Panc1 (cell line): ENCODE measurements around the gene ARHGEF18. TPM values are rescaled to one million over a fixed set of nuclear protein-coding genes. Genes with fewer than 3 reads are reported as not detected.

Experiments used
- ATAC-seq: fragments of 200-7000 bp; cut with Tn5 transposase; 2 replicates; pipeline ENCODE4 v1.9.1; 2020; ENCODE audit warnings: mild to moderate bottlenecking, moderate library complexity
- BruUV-seq: library from RNA; stranded (reverse); fragments of 400-500 nt; replicated peaks from 2 replicates; lab custom pipeline; 2021; lab: Mats Ljungman, UMichigan
- CTCF ChIA-PET: fragments of 300-600 bp; sonication (Branson Sonifier 250); formaldehyde crosslinking; loops from one replicate; lab custom pipeline; 2022; ENCODE audit warnings: antibody characterized with exemption; lab: Charles Lee
- POLR2A ChIA-PET: fragments of 300-600 bp; sonication (Branson Sonifier 250); formaldehyde crosslinking; loops from one replicate; lab custom pipeline; 2022; ENCODE audit warnings: antibody characterized with exemption; lab: Charles Lee
- DNase-seq: peaks from one replicate; pipeline ENCODE4 v3.0.0-alpha.2; 2010; ENCODE audit warnings: low read depth, low spot score
- H3K27ac ChIP-seq: 2 replicates; pipeline ENCODE4 v1.5.1; 2011; ENCODE audit warnings: mild to moderate bottlenecking, low read length, inconsistent platforms
- H3K27me3 ChIP-seq: fragments of 200-500 bp; sonication (Bioruptor generic); 2 replicates; pipeline ENCODE4 v1.6.0; 2014; ENCODE audit warnings: low read length, inconsistent platforms; ENCODE audit not compliant: control insufficient read depth, insufficient read depth
- H3K36me3 ChIP-seq: fragments of 200-500 bp; sonication (Bioruptor generic); 2 replicates; pipeline ENCODE4 v1.5.1; 2014; ENCODE audit warnings: inconsistent platforms, mild to moderate bottlenecking, low read length, moderate library complexity; ENCODE audit not compliant: control insufficient read depth, insufficient read depth
- H3K4me1 ChIP-seq: 2 replicates; pipeline ENCODE4 v1.5.1; 2011; ENCODE audit warnings: inconsistent platforms, mild to moderate bottlenecking, low read length, moderate library complexity; ENCODE audit not compliant: control insufficient read depth, insufficient read depth
- H3K4me3 ChIP-seq, 2 experiments: 2 replicates each; pipeline ENCODE4 v1.5.1; 2011 to 2012; ENCODE audit warnings: low read depth in 2 of 2, low read length in 2 of 2, mild to moderate bottlenecking in 2 of 2, inconsistent platforms in 1 of 2, moderate library complexity in 1 of 2
- H3K9me3 ChIP-seq: fragments of 200-500 bp; sonication (Bioruptor generic); 2 replicates; pipeline ENCODE4 v1.5.1; 2014; ENCODE audit warnings: low read depth, mild to moderate bottlenecking, inconsistent platforms, low read length, moderate library complexity; ENCODE audit not compliant: control insufficient read depth, insufficient read depth
- CTCF ChIP-seq: fragments of 450-650 bp; IDR thresholded peaks from 2 replicates; pipeline ENCODE4 v1.5.1; 2017; ENCODE audit warnings: mild to moderate bottlenecking
- POLR2AphosphoS5 ChIP-seq: IDR thresholded peaks from 2 replicates; pipeline ENCODE4 v1.6.1; 2012; ENCODE audit warnings: mild to moderate bottlenecking, low read depth, low read length, moderate library complexity
- REST ChIP-seq, 2 experiments: IDR thresholded peaks; 2 replicates each; pipeline ENCODE4 v1.6.1; 2011 to 2012; ENCODE audit warnings: low read depth in 2 of 2, control low read depth in 1 of 2, low read length in 1 of 2, mild to moderate bottlenecking in 1 of 2, moderate library complexity in 1 of 2; ENCODE audit not compliant: insufficient read depth in 1 of 2
- SIN3A ChIP-seq: IDR thresholded peaks from 2 replicates; pipeline ENCODE4 v1.6.1; 2012; ENCODE audit warnings: low read depth, mild to moderate bottlenecking, low read length, moderate library complexity, borderline replicate concordance; ENCODE audit not compliant: insufficient read depth
- TCF7L2 ChIP-seq: IDR thresholded peaks from 2 replicates; pipeline ENCODE4 v1.6.1; 2011; ENCODE audit warnings: mild to moderate bottlenecking, low read depth, low read length, inconsistent platforms
- in situ Hi-C: cut with HindIII; loops from 2 replicates; pipeline ENCODE4 v1.10.0; 2016; ENCODE audit warnings: low sequenced_read_pairs, low pct_unique_long_range_greater_than_20kb
- intact Hi-C: fragments of 100-400 bp; cut with micrococcal nuclease; formaldehyde crosslinking; loops from one replicate; pipeline ENCODE4 v1.10.0; 2022; ENCODE audit not compliant: unreplicated experiment
- total RNA-seq: library from RNA; stranded (reverse); gene quantifications from one replicate; pipeline ENCODE4 v1.2.1, GENCODE V29; 2021; ENCODE audit not compliant: unreplicated experiment

Gene ARHGEF18
- total RNA-seq, 1 experiment from 2014 or later = 39.1 TPM

- intact Hi-C loops = no loop called here
- Histone ChIP-seq H3K9me3 (no peaks in the 10 kb centered on the region), H3K36me3 (peaks cover 4% of the 10 kb centered on the region; the same call in 1 of the 2 replicates), H3K27ac (peak overlapping the region; percentile 62; the same call in 1 of the 2 replicates), H3K4me1 (peaks cover 18% of the 10 kb centered on the region), H3K27me3 (no peaks in the 10 kb centered on the region), H3K4me3 (peak overlapping the region; percentile 85 to 86)
- DNase-seq (no peak), ATAC-seq (peak; percentile 80)
- ChIA-PET POLR2A (interaction anchor here (0.6 kb wide), 1 partner anchor 20 kb away, joined by 3 read pairs; no protein-coding TSS in a partner anchor), CTCF (interaction anchor here (0.7 kb wide), 1 partner anchor 40 kb away, joined by 7 read pairs; no protein-coding TSS in a partner anchor)
- no TSS peak for BruUV-seq
- TF ChIP-seq SIN3A (0 out of 2 replicates have a peak, but pooled peaks have one; percentile 53), TCF7L2 (no peak), CTCF (no peak), REST (IDR thresholded peaks at IDR 0.05; ENCODE audit: insufficient read depth in 1 of 2, low read depth in 2 of 2, low read length in 1 of 2) (no peak), POLR2AphosphoS5 (peak; percentile 75)
- in situ Hi-C loops = no loop called here
Measured at GRCh38 chr19:7394731-7395359, 46.1 kb downstream of the ARHGEF18 start.

GRCh38 chr19:7395360-7396066 is 46.8 kb downstream of the ARHGEF18 start:
- BruUV-seq = no TSS peak
- ATAC-seq = peak; percentile 36
- Histone ChIP-seq H3K27ac (peak overlapping the region; percentile 62), H3K36me3 (peaks cover 4% of the 10 kb centered on the region; the same call in 1 of the 2 replicates), H3K9me3 (no peaks in the 10 kb centered on the region), H3K4me3 (peak overlapping the region; percentile 85 to 86), H3K27me3 (no peaks in the 10 kb centered on the region), H3K4me1 (peaks cover 18% of the 10 kb centered on the region)
- intact Hi-C loops = no loop called here
- DNase-seq = no peak
- POLR2A ChIA-PET = no interaction called here
- TF ChIP-seq POLR2AphosphoS5 (no peak), SIN3A (no peak), REST (IDR thresholded peaks at IDR 0.05; ENCODE audit: insufficient read depth in 1 of 2, low read depth in 2 of 2, low read length in 1 of 2) (no peak), CTCF (no peak), TCF7L2 (no peak)
- CTCF ChIA-PET = no interaction called here
- in situ Hi-C loops = no loop called here
